Mucosa of descending colon (tissue), 3 donors: Measurements from ENCODE around the gene FBXO17. TPM values are rescaled to one million over a fixed set of nuclear protein-coding genes. Genes with fewer than 3 reads are reported as not detected.

Source experiments
- ATAC-seq: fragments of 200-7000 bp; cut with Tn5 transposase; one replicate; pipeline ENCODE4 v1.9.1; 2020; ENCODE audit warnings: mild to moderate bottlenecking, moderate library complexity
- DNase-seq, 3 donors: peaks; one replicate each; pipeline ENCODE4 v3.0.0-alpha.2; 2020
- H3K36me3 ChIP-seq: fragments of 200-600 bp; one replicate; pipeline ENCODE4 v1.8.0; 2021; ENCODE audit warnings: low read depth, mild to moderate bottlenecking
- H3K4me1 ChIP-seq: fragments of 200-600 bp; one replicate; pipeline ENCODE4 v1.8.0; 2021; ENCODE audit warnings: low read depth, mild to moderate bottlenecking
- H3K4me3 ChIP-seq: fragments of 200-600 bp; one replicate; pipeline ENCODE4 v1.8.0; 2021; ENCODE audit warnings: mild to moderate bottlenecking
- H3K9me3 ChIP-seq: fragments of 200-600 bp; one replicate; pipeline ENCODE4 v1.8.0; 2021; ENCODE audit warnings: mild to moderate bottlenecking
- intact Hi-C, 2 donors: fragments of 100-400 bp; cut with DNase I in 1 of 2; cut with micrococcal nuclease in 1 of 2; formaldehyde crosslinking; loops; one replicate each; pipeline versions ENCODE4 v1.11.0 to v1.11.1; 2022; cut with DNase I, micrococcal nuclease
- total RNA-seq, 3 donors: library from RNA; stranded (reverse); fragmentation: NEBNext Ultra II Directional in 2 of 3; extraction: Animal tissue kit (Norgen Biotek cat#: 25700) in 2 of 3; gene quantifications; one replicate each; pipeline versions ENCODE4 v1.2.1 to v1.2.4, GENCODE V29; 2021 to 2023
- TF ChIP-seq, protein P1 (sequence below): fragments of 200-600 bp; IDR thresholded peaks from one replicate; pipeline ENCODE4 v1.8.0; 2022; ENCODE audit warnings: antibody characterized with exemption, mild to moderate bottlenecking
- donor health status: DM: no; HTN: no; CAD: no; lungs with moderate emphysema.
- donor health status: DM: no; HTN: no; CAD: no.
- donor health status: DM: no; HTN: yes; CAD: no.

The FBXO17 gene
- total RNA-seq, 3 donors from 2014 or later = 1.8 to 18.9 (median 1.9) TPM

DNA sequence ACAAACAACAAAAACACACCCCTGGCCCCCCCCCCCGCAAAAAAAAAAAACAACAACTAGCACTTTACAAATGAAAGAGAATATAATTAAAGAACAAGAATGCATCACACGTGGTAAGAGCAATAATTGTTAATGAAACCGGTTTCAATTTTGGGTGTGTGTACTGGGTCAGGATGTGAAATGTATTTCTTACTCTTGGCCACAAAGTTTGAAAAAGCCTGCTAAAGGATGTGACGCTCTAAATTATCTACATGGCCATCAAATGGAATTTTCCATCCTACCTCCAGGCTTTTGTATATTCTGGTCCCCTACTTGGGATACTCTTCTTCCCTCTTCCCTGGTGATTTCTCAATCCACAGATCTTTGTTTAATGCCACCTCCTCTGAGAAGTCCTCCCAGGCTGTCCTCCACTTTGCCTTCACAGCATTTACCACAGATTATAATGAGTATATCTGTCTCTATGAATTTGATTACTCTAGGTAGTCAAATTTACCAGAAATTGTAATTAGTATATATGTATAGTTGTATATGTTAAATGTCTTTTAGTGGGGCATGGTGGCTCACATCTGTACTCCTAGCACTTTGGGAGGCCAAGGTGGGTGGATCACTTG lies 47.0 kb downstream of the FBXO17 start:
- Histone ChIP-seq H3K36me3 (peaks cover 9% of the 10 kb centered on the region), H3K4me1 (peaks cover 15% of the 10 kb centered on the region), H3K4me3 (no peak overlapping the region), H3K9me3 (no peaks in the 10 kb centered on the region)
- ATAC-seq (no peak), DNase-seq (no peak)
- intact Hi-C loops = no loop called here
- TF ChIP-seq, protein P1, sequence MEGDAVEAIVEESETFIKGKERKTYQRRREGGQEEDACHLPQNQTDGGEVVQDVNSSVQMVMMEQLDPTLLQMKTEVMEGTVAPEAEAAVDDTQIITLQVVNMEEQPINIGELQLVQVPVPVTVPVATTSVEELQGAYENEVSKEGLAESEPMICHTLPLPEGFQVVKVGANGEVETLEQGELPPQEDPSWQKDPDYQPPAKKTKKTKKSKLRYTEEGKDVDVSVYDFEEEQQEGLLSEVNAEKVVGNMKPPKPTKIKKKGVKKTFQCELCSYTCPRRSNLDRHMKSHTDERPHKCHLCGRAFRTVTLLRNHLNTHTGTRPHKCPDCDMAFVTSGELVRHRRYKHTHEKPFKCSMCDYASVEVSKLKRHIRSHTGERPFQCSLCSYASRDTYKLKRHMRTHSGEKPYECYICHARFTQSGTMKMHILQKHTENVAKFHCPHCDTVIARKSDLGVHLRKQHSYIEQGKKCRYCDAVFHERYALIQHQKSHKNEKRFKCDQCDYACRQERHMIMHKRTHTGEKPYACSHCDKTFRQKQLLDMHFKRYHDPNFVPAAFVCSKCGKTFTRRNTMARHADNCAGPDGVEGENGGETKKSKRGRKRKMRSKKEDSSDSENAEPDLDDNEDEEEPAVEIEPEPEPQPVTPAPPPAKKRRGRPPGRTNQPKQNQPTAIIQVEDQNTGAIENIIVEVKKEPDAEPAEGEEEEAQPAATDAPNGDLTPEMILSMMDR = no peak

DNA sequence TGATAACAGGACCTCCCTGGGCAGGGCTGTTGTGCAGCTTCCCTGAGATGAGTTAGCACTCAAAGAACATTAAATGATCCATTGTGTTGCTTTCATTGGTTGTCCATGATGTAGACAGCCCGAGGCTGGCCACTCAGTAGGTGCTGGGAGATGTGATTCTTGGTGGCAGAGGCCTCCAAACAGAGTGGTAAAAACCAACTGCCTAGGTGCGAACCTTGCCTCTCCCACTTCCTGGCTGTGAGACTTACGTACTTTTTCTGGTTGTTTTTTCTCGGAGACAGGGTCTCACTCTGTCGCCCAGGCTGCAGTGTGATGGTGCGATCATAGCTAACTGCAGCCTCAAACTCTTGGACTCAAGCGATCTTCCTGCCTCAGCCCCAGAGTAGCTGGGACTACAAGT lies 51.2 kb downstream of the FBXO17 start:
- intact Hi-C loops = no loop called here
- DNase-seq (no peak), ATAC-seq (no peak)
- no peaks in the 10 kb centered on the region for H3K9me3 ChIP-seq
- H3K36me3 ChIP-seq = no peaks in the 10 kb centered on the region
- H3K4me3 ChIP-seq = no peak overlapping the region
- TF ChIP-seq, protein P1 = no peak
- no peaks in the 10 kb centered on the region for H3K4me1 ChIP-seq

DNA sequence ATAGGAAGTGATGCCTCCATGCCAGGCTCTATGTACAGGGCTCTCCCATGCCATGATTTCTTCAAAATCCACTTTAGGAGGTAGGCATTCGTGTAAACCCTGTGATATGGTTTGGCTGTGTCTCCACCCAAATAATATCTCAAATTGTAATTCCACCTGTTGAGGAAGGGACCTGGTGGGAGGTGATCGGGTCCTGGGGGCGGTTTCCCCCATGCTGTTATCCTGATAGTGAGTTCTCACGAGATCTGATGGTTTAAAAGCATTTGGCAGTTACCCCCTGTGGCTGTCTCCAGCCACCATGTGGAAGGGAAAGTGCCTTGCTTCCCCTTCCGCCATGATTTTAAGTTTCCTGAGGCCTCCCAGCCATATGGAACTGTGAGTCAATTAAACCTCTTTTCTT lies 53.1 kb downstream of the FBXO17 start:
- Histone ChIP-seq H3K4me1 (no peaks in the 10 kb centered on the region), H3K36me3 (no peaks in the 10 kb centered on the region), H3K4me3 (no peak overlapping the region), H3K9me3 (no peaks in the 10 kb centered on the region)
- intact Hi-C loops = no loop called here
- DNase-seq (no peak), ATAC-seq (no peak)
- TF ChIP-seq, protein P1 = no peak

DNA sequence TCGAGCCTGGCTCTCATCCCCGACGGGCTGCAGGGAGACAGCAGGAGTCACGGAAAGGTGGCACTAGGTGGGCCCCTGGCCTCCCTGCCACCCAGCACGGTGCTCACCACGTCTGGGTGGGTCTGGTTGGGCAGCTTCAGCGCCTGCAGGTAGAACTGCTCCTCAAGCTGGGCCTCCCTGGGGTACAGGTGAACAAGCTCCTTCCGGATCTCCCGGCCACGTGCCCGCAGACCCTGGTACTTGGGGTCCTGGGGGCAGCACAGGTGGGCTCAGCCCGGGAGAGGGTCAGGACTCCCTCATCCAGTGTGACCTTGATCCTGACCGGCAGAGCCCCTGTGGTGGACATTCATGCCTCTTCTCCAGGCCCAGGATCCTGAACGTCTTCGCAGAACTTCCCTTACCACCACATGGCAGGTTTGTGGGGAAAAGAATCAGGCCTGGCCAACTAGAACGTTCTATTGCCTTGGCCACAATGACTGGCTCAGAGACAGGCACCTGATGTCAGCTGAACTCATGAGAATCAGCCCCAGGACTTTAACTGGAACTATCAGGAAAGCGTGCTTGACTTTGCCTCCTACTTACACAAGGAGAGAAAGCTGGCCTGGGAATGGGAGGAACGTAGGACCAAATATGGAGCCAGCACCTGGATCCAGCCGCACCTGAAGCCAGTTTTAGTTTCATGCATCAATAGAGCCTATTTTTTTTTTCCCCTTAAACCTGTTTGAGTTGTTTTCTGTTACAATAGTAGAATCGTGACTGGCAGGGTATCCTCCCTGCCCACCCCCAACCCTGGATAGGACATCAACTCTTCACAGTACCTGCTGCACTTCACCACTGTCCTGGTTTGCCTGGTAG lies 53.9 kb downstream of the FBXO17 start:
- DNase-seq = no peak
- intact Hi-C loops = no loop called here
- Histone ChIP-seq H3K4me1 (no peaks in the 10 kb centered on the region), H3K9me3 (no peaks in the 10 kb centered on the region), H3K4me3 (no peak overlapping the region), H3K36me3 (no peaks in the 10 kb centered on the region)
- TF ChIP-seq, protein P1 = no peak
- no peak for ATAC-seq

DNA sequence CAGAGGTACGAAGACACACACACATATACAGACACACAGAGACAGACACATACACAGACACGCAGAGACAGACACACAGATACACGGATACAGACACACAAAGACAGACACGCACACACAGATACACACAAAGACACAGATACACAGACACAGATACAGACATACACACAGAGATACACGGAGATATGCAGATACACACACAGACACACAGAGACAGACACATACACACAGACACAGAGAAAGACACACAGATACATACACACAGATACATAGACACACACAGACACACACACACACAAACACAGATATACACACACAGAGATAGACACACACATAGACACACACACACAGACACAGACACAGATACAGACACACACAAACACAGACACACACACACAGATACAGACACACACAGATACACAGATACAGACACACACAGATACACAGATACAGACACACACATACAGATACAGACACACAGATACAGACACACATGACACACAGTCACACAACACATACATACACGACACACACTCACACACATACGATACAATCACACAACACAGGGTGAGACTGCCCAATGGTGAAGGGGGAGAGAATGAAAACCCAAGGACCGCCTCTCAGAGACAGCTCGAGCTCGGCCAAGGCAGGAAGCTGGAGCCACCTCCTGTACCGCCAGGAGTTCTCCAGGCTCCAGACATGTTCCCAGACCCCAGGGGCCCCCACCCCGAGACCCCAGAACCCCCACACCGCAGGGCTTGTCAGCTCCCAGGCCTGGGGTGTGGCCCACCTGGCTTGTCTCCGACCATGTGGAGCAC lies 54.7 kb downstream of the FBXO17 start:
- no peak for DNase-seq
- Histone ChIP-seq H3K4me1 (no peaks in the 10 kb centered on the region), H3K4me3 (no peak overlapping the region), H3K36me3 (no peaks in the 10 kb centered on the region), H3K9me3 (no peaks in the 10 kb centered on the region)
- TF ChIP-seq, protein P1 = no peak
- intact Hi-C loops = no loop called here
- ATAC-seq = no peak
